GM19372 (cell line): ENCODE results near the gene SNAP47.
A peak's percentile ranks its signal among the peaks of the same experiment; 100 is the strongest.

Experiments
- ATAC-seq: cut with Tn5 transposase; IDR thresholded peaks from one replicate; pipeline ENCODE4 v1.9.1; 2021; ENCODE audit warnings: mild to moderate bottlenecking, low read depth, moderate library complexity; ENCODE audit not compliant: unreplicated experiment

The SNAP47 gene

GRCh38 chr1:227731696-227732585 lies 3.3 kb upstream of the SNAP47 start:
- no peak for ATAC-seq

- no peak for ATAC-seq
These were observed 2.5 kb upstream of the SNAP47 start for GRCh38 chr1:227732586-227733308.

GRCh38 chr1:227733309-227733705 lies 1.9 kb upstream of the SNAP47 start:
- no peak for ATAC-seq

GRCh38 chr1:227733751-227734545 lies 1.3 kb upstream of the SNAP47 start:
- ATAC-seq = no peak

GRCh38 chr1:227734546-227734855 lies 734 bp upstream of the SNAP47 start:
- ATAC-seq = peak; percentile 2

- ATAC-seq = no peak
These were observed 477 bp downstream of the SNAP47 start for GRCh38 chr1:227735539-227736285.

GRCh38 chr1:227736814-227737432 lies 1.7 kb downstream of the SNAP47 start:
- no peak for ATAC-seq

- no peak for ATAC-seq
These were observed 3.6 kb downstream of the SNAP47 start for GRCh38 chr1:227738820-227739219.

- ATAC-seq = no peak
These were observed 4.4 kb downstream of the SNAP47 start for GRCh38 chr1:227739636-227740035.

- no peak for ATAC-seq
These were observed 5.2 kb downstream of the SNAP47 start for GRCh38 chr1:227740401-227740960.

- ATAC-seq = no peak
These were observed 6.1 kb downstream of the SNAP47 start for GRCh38 chr1:227741166-227741870.

- no peak for ATAC-seq
These were observed 7.8 kb downstream of the SNAP47 start for GRCh38 chr1:227742738-227743715.

GRCh38 chr1:227744668-227745067 lies 9.4 kb downstream of the SNAP47 start:
- no peak for ATAC-seq

- ATAC-seq = no peak
These were observed 10.5 kb downstream of the SNAP47 start for GRCh38 chr1:227745568-227746265.

- no peak for ATAC-seq
These were observed 11.4 kb downstream of the SNAP47 start for GRCh38 chr1:227746676-227747075.

- no peak for ATAC-seq
These were observed 12.1 kb downstream of the SNAP47 start for GRCh38 chr1:227747382-227747781.

GRCh38 chr1:227747948-227748495 lies 12.8 kb downstream of the SNAP47 start:
- no peak for ATAC-seq
